IPS-11a (cell line): ENCODE data around the gene CFAP77.

ENCODE experiments used
- H3K4me3 ChIP-seq: one replicate; pipeline ENCODE4 v1.5.1; 2013; ENCODE audit warnings: low read depth, low read length, control low read depth

The CFAP77 gene

GRCh38 chr9:132447902-132448301 is 37.9 kb downstream of the CFAP77 start:
- H3K4me3 ChIP-seq: no peak overlapping the region

DNA sequence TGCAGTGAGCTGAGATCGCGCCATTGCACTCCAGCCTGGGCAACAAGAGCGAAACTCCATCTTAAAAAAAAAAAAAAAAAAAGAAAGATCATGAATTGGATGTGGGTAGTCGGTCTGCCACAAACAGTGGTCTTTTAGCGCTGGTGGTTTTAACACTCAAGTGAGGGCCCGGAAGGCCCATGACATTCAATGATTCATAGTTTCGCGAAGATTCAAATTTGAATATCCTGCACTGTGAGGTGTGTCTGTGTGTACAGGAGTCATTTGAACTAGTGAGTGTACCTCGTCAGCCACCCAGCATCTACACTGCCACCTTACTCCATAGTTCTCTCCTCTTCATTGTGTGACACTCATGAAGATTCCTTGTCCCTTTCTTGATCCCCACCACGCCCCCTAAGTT is 41.3 kb downstream of the CFAP77 start:
- no peak overlapping the region for H3K4me3 ChIP-seq

DNA sequence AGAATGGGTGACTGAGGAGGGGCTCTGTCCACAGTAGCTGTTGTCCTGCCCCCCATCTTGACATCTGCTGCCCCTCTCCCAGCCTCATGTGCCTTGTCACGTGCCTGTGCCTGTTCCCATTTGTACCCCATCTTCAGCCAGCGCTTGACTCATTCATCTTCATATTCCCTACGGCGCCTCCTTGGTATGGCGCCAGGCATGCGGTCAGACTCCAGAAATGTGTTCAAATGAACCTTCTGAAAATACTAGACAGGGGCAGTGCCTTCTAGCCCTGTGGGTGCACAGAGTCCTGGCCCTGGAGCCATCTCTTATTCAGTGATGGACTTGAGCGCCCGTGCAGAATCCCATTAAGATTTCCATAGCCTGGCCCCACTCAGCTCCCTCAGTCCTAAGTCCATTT is 46.2 kb downstream of the CFAP77 start:
- no peak overlapping the region for H3K4me3 ChIP-seq

DNA sequence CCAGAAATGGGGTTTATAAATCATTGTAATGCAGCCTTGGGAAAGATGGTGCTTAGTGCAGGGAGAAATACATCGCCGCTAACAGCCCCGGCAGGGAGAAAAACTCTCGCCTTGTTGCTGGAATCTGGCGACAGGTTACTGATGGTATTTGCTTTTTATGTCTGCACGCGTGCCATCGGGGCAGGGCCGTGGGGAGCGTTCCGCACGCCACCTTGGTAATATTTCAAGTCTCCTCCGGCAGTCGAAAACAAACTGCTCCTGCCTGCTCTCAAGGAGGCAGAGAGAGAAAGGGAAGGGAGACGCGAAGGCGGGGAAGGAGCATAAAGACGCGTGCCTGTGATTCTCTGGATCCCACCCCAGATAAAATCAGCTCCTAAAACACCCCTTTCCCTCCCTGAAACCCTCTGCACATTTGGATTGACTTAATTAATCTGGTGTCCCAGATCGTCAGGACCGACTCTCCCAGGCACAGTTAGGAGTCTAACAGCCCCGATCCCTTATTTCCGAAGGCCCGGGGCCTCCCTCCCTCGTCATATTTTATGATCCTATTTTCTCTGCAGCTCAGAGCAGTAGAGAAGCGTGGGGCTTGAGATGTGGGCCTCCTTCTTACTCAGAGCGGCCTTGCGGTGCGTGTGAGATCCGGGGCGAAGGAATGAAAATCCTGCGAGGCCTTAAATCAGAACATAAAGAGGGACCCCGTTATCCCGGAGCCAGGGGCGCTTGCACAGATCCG is 47.7 kb downstream of the CFAP77 start:
- no peak overlapping the region for H3K4me3 ChIP-seq

- no peak overlapping the region for H3K4me3 ChIP-seq
Observed at GRCh38 chr9:132458432-132458831, 48.4 kb downstream of the CFAP77 start.

DNA sequence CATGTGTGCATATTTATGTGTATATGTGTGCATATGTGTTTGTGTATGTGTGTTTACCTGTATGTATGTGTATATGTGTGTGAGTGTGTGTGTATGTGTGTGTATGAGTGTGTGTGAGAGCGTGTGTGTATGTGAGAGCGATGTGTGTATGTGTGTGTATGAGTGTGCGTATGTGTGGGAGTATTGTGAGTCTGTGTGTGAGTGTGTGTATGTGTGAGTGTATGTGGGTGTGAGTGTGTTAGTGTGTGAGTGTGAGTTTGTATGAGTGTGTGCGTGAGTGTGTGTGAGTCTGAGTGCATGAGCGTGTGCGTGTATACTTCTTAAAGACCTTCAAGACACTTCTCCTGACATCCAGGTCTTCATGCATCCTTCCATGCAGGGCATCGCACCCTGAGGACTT is 49.6 kb downstream of the CFAP77 start:
- no peak overlapping the region for H3K4me3 ChIP-seq

DNA sequence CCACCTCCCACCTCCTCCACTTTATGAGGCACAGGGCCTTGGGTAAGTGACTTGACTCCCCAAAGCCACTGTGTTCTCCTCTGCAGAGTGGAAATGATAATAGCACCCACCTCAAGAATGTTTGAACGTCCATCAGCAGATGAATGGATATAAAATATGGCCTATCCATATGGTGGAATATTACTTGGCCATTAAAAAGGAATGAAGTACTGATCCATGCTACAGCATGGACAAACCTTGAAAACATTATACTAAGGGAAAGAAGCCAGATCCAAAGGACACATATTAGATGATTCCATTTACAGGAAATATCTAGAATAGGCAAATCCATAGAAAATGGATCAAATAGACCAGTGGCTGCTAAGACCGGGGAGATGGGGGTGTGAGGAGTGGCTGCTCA is 50.2 kb downstream of the CFAP77 start:
- no peak overlapping the region for H3K4me3 ChIP-seq

- no peak overlapping the region for H3K4me3 ChIP-seq
Observed at GRCh38 chr9:132461281-132461896, 51.4 kb downstream of the CFAP77 start.

- no peak overlapping the region for H3K4me3 ChIP-seq
Observed at GRCh38 chr9:132461971-132462370, 52.0 kb downstream of the CFAP77 start.

GRCh38 chr9:132464547-132464946 is 54.5 kb downstream of the CFAP77 start:
- H3K4me3 ChIP-seq: no peak overlapping the region

DNA sequence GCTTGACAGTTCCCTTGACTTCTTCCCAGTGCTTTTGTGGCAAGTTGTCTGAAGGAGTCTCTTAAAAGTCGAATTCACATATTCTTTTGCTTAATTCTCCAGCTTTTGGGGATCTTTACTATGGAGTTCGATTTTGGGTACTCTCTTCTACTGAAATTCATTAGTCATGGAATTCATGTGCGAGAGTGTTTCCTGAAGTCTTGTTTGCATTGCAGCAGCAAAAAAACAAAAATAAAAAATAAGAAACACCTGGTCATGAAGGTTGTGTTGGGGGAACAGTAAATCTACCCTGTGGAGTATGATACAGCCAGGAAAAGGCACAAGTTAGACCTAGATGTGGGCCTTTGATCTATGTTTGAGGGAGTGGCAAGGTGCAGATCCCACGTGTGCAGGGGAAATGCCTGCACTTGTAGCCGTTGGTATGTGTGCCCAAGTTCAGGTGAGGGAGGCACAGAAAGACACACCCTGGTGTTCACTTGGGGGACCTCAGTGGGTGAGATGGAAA is 55.2 kb downstream of the CFAP77 start:
- no peak overlapping the region for H3K4me3 ChIP-seq

GRCh38 chr9:132472199-132472598 is 62.2 kb downstream of the CFAP77 start:
- H3K4me3 ChIP-seq: no peak overlapping the region

DNA sequence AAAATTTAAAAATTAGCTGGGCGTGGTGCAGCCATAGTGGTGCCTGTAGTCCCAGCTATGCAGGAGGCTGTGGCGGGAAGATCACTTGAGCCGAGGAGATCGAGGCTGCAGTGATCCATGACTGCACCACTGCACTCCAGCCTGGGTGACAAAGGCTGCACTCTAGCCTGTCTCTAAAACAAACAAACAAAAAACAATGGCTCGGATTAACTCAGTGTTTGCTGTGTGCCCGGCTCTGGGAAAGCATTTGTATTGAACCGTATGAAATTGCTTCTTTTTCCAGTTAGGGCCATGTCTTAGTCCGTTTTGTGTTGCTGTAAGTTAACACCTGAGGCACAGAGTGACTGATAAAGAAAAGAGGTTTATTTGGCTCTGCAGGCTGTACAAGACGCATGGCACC is 62.6 kb downstream of the CFAP77 start:
- no peak overlapping the region for H3K4me3 ChIP-seq

DNA sequence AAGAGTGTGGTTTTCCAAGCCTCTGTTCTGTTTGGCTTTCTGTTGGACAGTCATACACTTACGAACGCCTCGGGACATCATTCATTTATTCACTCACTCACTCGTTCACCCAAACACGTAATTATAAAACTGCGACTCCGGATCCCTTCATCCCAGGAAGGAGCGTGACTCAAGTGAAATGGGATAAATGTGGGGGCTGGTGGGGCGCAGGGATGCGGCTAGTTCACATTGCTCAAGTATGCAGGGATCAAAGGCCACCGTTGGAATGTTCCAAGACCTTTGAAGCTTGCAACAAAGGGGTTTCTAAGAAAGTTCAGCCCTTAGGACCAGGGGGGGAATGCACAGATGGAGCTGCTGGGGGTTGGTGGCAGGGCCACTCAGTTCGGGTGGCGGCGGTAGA is 64.2 kb downstream of the CFAP77 start:
- H3K4me3 ChIP-seq: no peak overlapping the region

DNA sequence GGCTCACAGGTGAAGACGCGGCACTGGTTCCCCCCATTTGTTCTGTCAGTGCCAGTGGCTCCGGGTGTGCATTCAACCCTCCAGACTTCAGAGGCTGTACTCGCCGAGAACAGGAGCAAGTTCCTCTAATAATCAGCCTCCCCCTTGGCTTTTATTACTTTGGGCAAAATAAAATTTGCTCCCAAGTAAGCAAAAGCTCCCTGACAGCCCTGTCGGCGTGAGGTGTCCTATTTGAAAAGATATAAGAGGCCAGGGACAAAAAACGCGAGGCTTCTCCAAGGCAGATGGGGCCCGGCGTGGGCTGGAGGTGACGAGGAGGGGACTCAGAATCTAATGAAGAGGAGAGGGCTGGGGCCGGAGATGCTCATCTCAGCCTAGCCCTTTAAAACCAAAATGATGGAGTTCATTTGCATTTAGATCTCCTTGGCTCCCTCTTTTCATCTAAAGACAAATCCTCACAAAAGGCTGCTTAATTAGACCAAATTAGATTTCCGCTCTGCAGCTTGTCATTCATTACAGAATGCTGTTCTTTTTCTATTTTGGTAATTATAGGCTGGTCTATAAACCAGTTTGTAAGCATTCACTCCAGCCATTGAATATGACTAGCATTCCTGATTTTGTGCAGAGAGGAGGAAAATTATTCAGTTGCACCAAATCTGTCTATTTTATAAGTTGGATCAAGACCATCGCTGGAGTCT is 68.5 kb downstream of the CFAP77 start:
- H3K4me3 ChIP-seq: no peak overlapping the region

DNA sequence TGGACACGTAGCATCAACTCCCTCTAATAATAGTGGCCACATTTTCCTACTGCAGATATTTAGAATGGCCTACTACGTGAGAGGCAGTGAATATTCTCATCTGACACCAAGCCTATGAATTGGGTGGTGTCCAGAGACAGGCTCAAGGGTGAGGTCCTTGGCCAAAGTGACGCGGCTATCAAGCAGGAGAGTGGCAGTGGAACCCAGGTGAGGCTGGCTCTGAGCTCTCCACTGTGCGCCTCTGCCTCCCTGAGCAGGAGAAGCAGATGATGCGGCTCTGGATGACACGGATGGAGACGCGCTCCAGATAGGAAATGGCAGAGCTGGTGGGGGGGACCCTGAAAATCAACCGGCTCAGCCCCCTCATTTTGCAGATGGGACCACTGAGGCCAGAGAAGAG is 69.7 kb downstream of the CFAP77 start:
- no peak overlapping the region for H3K4me3 ChIP-seq

DNA sequence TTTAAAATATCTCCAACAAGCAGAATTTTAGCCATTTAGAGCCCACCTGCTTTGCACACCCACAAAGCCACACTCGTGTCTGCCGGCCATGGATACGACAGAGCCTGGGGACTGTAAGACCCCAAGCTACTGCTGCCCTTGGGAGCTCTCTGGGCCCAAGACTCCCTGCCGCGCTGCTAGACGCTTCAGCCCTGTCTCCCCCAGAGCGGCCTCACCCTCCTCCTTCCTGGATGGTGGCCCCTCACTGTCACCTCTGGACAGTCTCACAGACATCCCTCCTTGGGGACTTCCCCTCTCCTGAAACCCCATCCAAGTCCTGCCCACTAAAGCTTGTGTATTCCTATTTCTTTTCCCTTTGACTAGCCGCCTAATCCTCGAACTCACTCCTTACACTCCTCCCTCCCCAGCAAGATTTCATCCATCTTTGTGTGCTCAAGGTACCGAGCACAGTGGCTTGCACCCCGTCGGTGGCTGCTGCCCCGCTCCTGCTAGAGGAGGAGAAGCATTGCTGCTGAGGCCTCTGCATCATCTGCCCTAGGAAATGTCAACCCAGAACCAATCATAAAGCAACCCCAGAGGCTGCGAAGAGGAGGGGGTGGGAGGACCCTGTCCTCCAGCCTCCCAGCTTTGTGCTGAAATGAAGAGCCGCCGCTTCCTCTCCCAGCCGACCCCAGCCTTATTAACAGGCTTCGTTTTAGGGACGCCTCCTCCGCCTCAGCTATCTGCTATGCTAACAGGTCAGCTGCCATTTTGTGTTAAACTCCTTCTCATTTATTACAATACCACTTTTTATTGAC is 71.2 kb downstream of the CFAP77 start:
- no peak overlapping the region for H3K4me3 ChIP-seq

- H3K4me3 ChIP-seq: no peak overlapping the region
Observed at GRCh38 chr9:132482196-132482813, 72.3 kb downstream of the CFAP77 start.

DNA sequence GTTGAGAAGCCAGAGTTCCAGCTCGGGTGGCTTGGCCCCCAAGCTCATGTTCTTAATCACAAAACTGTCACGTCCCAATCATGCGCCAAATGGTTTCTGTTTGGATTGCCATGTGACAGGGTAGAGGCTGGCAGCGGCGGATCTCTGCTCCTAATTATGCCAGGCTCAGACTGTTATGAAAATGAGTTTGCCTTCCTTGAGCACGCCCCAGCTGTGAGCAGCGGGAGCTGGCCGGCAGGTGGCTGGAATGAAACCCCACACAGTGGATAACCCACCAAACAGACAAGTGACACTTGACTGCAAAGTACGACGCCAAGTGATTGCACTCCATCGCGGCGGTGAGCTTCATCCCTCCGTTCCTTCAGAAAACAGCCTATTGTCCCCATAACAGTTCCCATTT is 75.4 kb downstream of the CFAP77 start:
- H3K4me3 ChIP-seq: no peak overlapping the region

- no peak overlapping the region for H3K4me3 ChIP-seq
Observed at GRCh38 chr9:132486706-132487350, 76.8 kb downstream of the CFAP77 start.
